Upper lobe of right lung (tissue), 1 donor: ENCODE data around the gene B4GALT2. TPM values are rescaled to one million over a fixed set of nuclear protein-coding genes. Genes with fewer than 3 reads are reported as not detected.

Experiments
- ATAC-seq: fragments of 200-7000 bp; cut with Tn5 transposase; one replicate; pipeline ENCODE4 v1.9.1; 2020; ENCODE audit warnings: mild to moderate bottlenecking, moderate library complexity
- DNase-seq: peaks from one replicate; pipeline ENCODE4 v3.0.0-alpha.2; 2020
- H3K27ac ChIP-seq: fragments of 200-600 bp; one replicate; pipeline ENCODE4 v1.8.0; 2022
- H3K27me3 ChIP-seq: fragments of 200-600 bp; one replicate; pipeline ENCODE4 v1.8.0; 2022; ENCODE audit warnings: mild to moderate bottlenecking
- H3K36me3 ChIP-seq: fragments of 200-600 bp; one replicate; pipeline ENCODE4 v1.8.0; 2022
- H3K4me1 ChIP-seq: fragments of 200-600 bp; one replicate; pipeline ENCODE4 v1.8.0; 2022
- H3K4me3 ChIP-seq: fragments of 200-600 bp; one replicate; pipeline ENCODE4 v1.8.0; 2022; ENCODE audit warnings: mild to moderate bottlenecking
- H3K9me3 ChIP-seq: fragments of 200-600 bp; one replicate; pipeline ENCODE4 v1.8.0; 2022
- CTCF ChIP-seq: fragments of 200-600 bp; IDR thresholded peaks from one replicate; pipeline ENCODE4 v1.8.0; 2022; ENCODE audit warnings: antibody characterized with exemption
- intact Hi-C: fragments of 100-400 bp; cut with DNase I; formaldehyde crosslinking; loops from one replicate; pipeline ENCODE4 v1.11.0; 2022
- total RNA-seq: library from RNA; stranded (reverse); fragmentation: NEBNext Ultra II Directional; extraction: Animal tissue kit (Norgen Biotek cat#: 25700); gene quantifications from one replicate; pipeline ENCODE4 v1.2.1, GENCODE V29; 2021
- donor health status: DM: no; HTN: yes; CAD: no; lungs with severe emphysema.

The B4GALT2 gene
- total RNA-seq, 1 donor from 2014 or later: 23.8 TPM

DNA sequence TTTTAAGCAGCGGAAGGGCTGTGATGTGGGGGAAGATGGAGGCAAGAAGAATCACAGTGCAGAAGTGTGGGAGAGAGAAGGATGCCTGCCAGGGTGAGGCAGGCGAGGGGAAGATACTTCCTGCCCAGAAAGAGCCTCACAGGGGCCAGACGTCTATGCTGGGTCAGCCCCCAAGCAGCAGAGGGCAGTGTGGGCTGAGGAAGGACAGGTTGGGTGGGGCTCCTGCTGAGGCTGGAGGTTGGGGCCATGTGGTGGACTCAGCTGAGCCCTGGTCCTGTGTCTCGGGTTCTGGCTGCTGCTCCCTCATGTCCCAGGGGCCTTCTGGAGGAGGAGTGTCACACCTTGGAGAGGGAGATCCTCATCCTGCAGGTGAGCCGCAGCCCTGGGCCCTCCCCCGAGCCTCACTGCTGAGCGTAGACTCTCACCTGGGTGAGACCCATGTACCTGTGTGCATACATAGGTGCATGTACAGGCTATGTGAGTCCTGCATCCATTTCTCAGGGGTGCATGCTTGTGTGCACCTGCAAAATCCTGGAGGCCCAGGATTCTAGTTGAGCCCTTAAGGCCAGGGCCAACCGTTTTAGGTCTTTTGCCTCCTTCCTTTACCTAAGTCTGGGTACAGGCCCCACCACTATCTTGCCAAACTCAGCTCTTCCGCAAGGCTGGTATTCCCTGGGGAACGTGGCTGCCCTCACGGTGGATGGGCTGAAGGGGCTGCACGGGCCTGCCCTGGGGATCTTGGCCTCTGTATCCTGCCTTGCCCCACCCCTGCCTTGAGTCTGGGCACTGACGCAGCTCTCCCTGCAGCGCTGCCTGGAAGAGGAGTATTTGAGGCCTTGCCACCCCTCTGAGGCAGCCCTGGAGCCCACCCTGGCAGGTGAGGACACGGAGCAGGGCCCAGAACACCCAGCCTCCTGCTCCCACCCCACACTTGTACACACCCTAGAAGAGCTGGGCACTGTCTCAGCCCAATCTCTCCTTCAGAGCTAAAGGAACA lies 16.1 kb downstream of the B4GALT2 start:
- peaks cover 10% of the 10 kb centered on the region for H3K4me1 ChIP-seq
- DNase-seq: no peak
- intact Hi-C loops: no loop called here

GRCh38 chr1:43995984-43996732 lies 17.1 kb downstream of the B4GALT2 start:
- no peak for TF ChIP-seq CTCF
- DNase-seq: no peak
- intact Hi-C loops: no loop called here

More for the DNA sequence above, 16.1 kb downstream of the B4GALT2 start:
- ATAC-seq: no peak
- Histone ChIP-seq H3K4me3 (no peak overlapping the region), H3K27me3 (no peaks in the 10 kb centered on the region), H3K36me3 (peaks cover 7% of the 10 kb centered on the region), H3K9me3 (no peaks in the 10 kb centered on the region), H3K27ac (no peak overlapping the region)
- peak; percentile 10 for TF ChIP-seq CTCF

GRCh38 chr1:43996733-43997115 lies 17.7 kb downstream of the B4GALT2 start:
- intact Hi-C loops: no loop called here
- H3K4me3 ChIP-seq: no peak overlapping the region
- TF ChIP-seq CTCF: no peak
- H3K4me1 ChIP-seq: peaks cover 3% of the 10 kb centered on the region
- no peaks in the 10 kb centered on the region for H3K27me3 ChIP-seq
- H3K36me3 ChIP-seq: peaks cover 14% of the 10 kb centered on the region
- DNase-seq (no peak), ATAC-seq (no peak)
- H3K9me3 ChIP-seq: no peaks in the 10 kb centered on the region
- no peak overlapping the region for H3K27ac ChIP-seq

More at GRCh38 chr1:43995984-43996732, 17.1 kb downstream of the B4GALT2 start:
- no peaks in the 10 kb centered on the region for H3K27me3 ChIP-seq
- peaks cover 3% of the 10 kb centered on the region for H3K4me1 ChIP-seq
- no peak overlapping the region for H3K27ac ChIP-seq
- no peak overlapping the region for H3K4me3 ChIP-seq
- no peak for ATAC-seq
- peaks cover 14% of the 10 kb centered on the region for H3K36me3 ChIP-seq
- no peaks in the 10 kb centered on the region for H3K9me3 ChIP-seq

- Histone ChIP-seq H3K27me3 (no peaks in the 10 kb centered on the region), H3K4me1 (no peaks in the 10 kb centered on the region), H3K27ac (no peak overlapping the region), H3K9me3 (no peaks in the 10 kb centered on the region), H3K4me3 (no peak overlapping the region), H3K36me3 (peaks cover 14% of the 10 kb centered on the region)
- intact Hi-C loops: no loop called here
- DNase-seq (no peak), ATAC-seq (no peak)
- TF ChIP-seq CTCF: no peak
These were observed 18.4 kb downstream of the B4GALT2 start for GRCh38 chr1:43997295-43997999.

DNA sequence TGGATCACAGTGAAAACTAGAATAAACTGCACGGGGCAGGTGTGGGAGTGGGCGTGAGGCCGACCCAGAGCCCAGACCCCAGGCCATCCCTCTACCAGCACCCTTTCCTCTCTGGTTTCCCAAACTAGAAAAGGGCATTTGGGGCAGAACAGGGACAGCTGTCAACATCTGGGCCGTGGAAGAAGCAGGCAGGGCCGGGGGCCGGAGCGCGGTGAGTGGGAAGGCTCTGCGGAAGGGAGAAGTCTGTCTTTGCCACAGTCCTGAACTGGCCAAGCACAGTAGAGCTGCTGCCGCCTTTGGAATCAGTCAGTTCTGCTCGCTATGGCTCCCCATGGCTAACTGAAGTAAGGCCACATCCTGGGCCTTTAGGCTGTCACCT lies 19.0 kb downstream of the B4GALT2 start:
- DNase-seq: no peak
- H3K36me3 ChIP-seq: peaks cover 14% of the 10 kb centered on the region
- ATAC-seq: no peak
- H3K4me1 ChIP-seq: no peaks in the 10 kb centered on the region
- no peaks in the 10 kb centered on the region for H3K27me3 ChIP-seq
- no peak for TF ChIP-seq CTCF
- H3K4me3 ChIP-seq: no peak overlapping the region
- intact Hi-C loops: no loop called here
- H3K9me3 ChIP-seq: no peaks in the 10 kb centered on the region
- no peak overlapping the region for H3K27ac ChIP-seq
